ENCODE data around the gene CETP. TPM values are rescaled to one million over a fixed set of nuclear protein-coding genes. Genes with fewer than 3 reads are reported as not detected.
"Not testable (repeated sequence)": the region's sequence is repeated elsewhere in the genome, so short reads cannot be mapped to it uniquely, and the experiment has no call there.

Gene CETP
- total and polyA plus RNA-seq, 5 donors from 2014 or later = 0.27 TPM; not detected in 4

DNA sequence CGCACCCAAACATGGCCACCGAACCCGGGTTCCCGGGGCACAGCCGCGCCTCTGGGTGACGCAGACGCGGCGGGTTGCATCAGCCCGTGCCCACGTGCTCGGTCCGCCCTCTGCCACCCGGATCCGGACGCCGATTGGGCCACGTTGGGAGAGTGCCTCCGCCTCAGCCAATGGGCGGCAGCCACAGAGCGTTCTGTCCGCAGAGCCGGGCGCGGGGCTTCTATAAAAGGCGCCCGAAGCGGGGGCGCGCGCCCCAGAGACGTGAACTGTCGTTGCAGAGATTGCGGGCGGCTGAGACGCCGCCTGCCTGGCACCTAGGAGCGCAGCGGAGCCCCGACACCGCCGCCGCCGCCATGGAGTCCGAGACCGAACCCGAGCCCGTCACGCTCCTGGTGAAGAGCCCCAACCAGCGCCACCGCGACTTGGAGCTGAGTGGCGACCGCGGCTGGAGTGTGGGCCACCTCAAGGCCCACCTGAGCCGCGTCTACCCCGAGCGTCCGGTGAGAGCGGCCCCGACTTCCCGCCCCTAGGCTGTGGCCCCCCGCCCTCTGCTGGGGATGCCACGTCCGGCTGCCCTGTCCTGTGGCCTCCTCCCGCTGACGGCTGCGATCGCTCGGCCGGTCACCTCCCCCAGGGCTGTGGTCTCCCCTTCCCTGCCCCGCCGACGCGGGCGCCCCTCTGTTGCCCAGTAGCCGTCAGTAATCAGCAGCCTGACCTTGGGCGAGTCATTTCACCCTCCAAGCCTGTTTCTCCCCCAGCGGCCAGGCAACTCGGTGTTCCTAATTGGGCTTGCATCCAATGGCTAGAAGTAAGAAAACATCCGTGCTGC lies 29.6 kb upstream of the CETP start, which contains the start of gene HERPUD1:
Gene HERPUD1 (plus strand): TSS at position 251 of the 829 bp plus-strand sequence. CDS start 103 bp downstream, at position 354.
- Histone ChIP-seq H3K27ac (ENCODE audit: insufficient read depth, low read length, poor library complexity, severe bottlenecking) (peak within 1 kb of the TSS; percentile 89), H3K27me3 (ENCODE audit: control insufficient read depth, insufficient read depth, low read length) (no peaks in the 10 kb centered on the region), H3K9me3 (ENCODE audit: control insufficient read depth in 2 of 2, low read length in 2 of 2) (no peaks in the 10 kb centered on the region), H3K4me1 (ENCODE audit: control insufficient read depth, insufficient read depth, low read length, poor library complexity, severe bottlenecking) (peaks cover 44% of the 10 kb centered on the region), H3K4me3 (ENCODE audit: low read depth, low read length) (peak within 1 kb of the TSS; percentile 99), H3K36me3 (ENCODE audit: control insufficient read depth, insufficient read depth, low read length) (peaks cover 23% of the 10 kb centered on the region)
- H3K4me3 Mint-ChIP-seq = peak within 1 kb of the TSS; percentile 94 to 99 (median 99)
- H3K36me3 Mint-ChIP-seq = peaks cover 22% of the 10 kb centered on the region
- peaks cover 5% of the 10 kb centered on the region for H3K27me3 Mint-ChIP-seq
- H3K27ac Mint-ChIP-seq = peak within 1 kb of the TSS; percentile 95 to 98 (median 98)
- no peaks in the 10 kb centered on the region for H3K9me3 Mint-ChIP-seq
- DNase-seq (peak; percentile 99), ATAC-seq (ENCODE audit: low read depth in 2 of 2) (peak; percentile 97 to 98)
- peaks cover 21 to 46% (median 30%) of the 10 kb centered on the region in 4 donors for H3K4me1 Mint-ChIP-seq

DNA sequence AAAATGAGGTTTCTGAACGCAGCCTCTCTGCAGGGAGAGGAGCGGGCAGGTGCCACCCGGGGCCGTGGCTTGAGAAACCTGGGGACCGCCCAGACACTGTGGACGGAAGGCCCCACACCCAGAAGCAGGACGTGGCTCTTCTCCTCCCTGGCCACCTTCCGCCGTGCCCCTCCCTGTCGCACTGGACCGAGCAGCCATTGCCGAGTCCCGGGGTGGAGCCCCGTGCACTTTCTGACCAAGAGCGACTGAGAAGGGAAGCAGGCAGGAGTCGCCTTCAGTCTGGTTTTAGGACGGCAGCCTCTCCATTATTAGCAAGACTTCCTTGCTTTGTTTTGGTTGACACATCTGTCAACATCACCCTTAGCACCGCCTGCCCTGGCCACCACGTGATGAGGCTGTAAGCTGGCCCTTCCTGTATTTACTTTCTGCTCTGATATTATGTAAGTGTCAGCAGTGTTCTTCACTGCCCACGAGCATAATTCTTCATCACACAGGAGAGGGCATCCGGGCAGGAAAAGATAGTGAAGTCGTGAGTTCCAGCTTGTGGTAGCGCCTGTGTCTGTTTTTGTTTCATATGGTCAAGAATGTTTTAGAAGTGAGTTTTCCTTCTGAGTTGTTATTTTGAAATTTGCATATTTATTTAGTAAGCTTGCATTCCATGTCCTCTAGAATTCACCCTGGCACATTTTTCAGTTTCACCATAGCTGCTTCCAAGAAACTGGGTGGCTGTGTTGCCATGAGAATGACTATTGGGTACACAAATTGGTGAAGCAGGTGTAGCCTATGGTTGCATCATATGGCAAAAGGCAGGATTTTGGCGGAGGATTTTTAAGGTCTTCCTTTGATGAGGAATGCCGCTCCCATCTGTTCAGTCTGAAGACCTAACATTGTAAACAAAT lies 28.8 kb upstream of the CETP start:
- H3K4me3 ChIP-seq (ENCODE audit: low read depth, low read length) = peak overlapping the region; percentile 99
- peaks cover 5% of the 10 kb centered on the region for H3K27me3 Mint-ChIP-seq
- peaks cover 51% of the 10 kb centered on the region for H3K4me1 ChIP-seq (ENCODE audit: control insufficient read depth, insufficient read depth, low read length, poor library complexity, severe bottlenecking)
- H3K9me3 ChIP-seq (ENCODE audit: control insufficient read depth in 2 of 2, low read length in 2 of 2) = no peaks in the 10 kb centered on the region
- H3K36me3 Mint-ChIP-seq = peaks cover 29% of the 10 kb centered on the region
- peak; percentile 28 to 58 (median 31) for DNase-seq
- peak overlapping the region; percentile 89 for H3K27ac ChIP-seq (ENCODE audit: insufficient read depth, low read length, poor library complexity, severe bottlenecking)
- H3K9me3 Mint-ChIP-seq = no peaks in the 10 kb centered on the region
- peaks cover 32% of the 10 kb centered on the region for H3K36me3 ChIP-seq (ENCODE audit: control insufficient read depth, insufficient read depth, low read length)
- no peaks in the 10 kb centered on the region for H3K27me3 ChIP-seq (ENCODE audit: control insufficient read depth, insufficient read depth, low read length)
- ATAC-seq (ENCODE audit: low read depth in 2 of 2) = no peak
- H3K27ac Mint-ChIP-seq = peak overlapping the region; percentile 95 to 98 (median 98)
- H3K4me3 Mint-ChIP-seq = peak overlapping the region; percentile 94 to 99 (median 99)
- H3K4me1 Mint-ChIP-seq = peaks cover 25 to 52% (median 37%) of the 10 kb centered on the region in 4 donors

DNA sequence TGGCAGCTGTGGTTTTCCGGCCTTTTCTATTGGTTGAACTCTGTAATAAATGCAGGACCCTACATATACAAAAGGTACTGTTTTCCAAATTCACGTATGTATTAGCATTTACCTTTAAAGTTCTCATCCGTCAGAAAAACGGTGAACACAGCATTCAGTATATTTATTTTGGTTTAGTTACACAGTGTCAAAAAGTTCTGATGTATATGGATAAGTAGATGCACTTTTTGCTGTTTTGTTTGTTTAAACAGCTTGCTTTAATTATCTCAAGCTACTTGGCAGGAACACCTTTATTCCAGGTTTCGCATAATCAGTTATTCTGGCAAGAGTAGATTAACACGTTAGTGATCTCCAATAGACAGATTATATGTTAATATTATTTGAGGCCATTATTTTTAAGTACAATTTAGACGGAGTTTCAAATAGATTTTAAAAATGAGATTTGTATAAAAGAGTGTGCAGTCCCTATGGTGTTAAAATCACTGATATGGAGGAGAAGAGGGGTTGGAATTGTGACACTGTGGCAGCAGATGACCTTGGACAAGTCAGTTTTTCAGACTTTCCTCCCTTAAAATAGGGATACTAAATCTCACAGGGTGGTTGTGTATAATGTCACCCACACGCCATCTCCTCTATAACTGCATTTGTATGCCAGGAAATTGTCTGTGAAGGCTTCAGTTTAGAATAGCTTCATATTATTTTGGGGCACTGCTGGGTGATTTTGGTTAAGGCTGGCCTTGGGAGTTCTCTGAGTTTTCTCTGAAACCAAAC lies 27.7 kb upstream of the CETP start:
- ATAC-seq (ENCODE audit: low read depth in 2 of 2) (no peak), DNase-seq (peak in 1 of 3 donors; percentile 26)
- Mint-ChIP-seq H3K36me3 (peaks cover 38% of the 10 kb centered on the region), H3K4me3 (peak overlapping the region; percentile 94 to 99 (median 99)), H3K9me3 (no peaks in the 10 kb centered on the region), H3K27ac (peak overlapping the region; percentile 91 to 98 (median 95)), H3K4me1 (peaks cover 30 to 63% (median 47%) of the 10 kb centered on the region in 4 donors), H3K27me3 (peaks cover 5% of the 10 kb centered on the region)
- peaks cover 40% of the 10 kb centered on the region for H3K36me3 ChIP-seq (ENCODE audit: control insufficient read depth, insufficient read depth, low read length)
- H3K27me3 ChIP-seq (ENCODE audit: control insufficient read depth, insufficient read depth, low read length) = no peaks in the 10 kb centered on the region
- peak overlapping the region; percentile 99 for H3K4me3 ChIP-seq (ENCODE audit: low read depth, low read length)
- H3K9me3 ChIP-seq (ENCODE audit: control insufficient read depth in 2 of 2, low read length in 2 of 2) = no peaks in the 10 kb centered on the region
- peak overlapping the region; percentile 89 for H3K27ac ChIP-seq (ENCODE audit: insufficient read depth, low read length, poor library complexity, severe bottlenecking)
- peaks cover 62% of the 10 kb centered on the region for H3K4me1 ChIP-seq (ENCODE audit: control insufficient read depth, insufficient read depth, low read length, poor library complexity, severe bottlenecking)

DNA sequence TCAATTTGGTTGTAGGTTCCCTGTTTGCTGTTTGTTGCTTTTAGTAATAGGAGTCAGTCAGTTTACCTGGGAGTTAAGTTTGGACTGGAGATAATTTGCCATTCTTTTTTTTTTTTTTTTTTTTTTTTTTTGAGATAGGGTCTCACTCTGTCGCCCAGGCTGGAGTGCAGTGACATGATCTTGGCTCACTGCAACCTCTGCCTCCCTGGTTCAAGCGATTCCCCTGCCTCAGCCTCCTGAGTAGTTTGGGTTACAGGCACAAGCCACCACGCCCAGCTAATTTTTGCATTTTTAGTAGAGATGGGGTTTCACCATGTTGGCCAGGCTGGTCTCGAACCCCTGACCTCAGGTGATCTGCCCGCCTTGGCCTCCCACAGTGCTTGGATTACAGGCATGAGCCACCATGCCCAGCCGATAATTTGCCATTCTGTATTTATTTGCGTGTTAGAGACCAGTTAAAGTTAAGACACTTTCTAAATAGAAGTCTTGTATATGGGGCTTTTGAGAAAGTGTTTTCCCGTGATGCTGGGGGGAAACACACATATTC lies 27.1 kb upstream of the CETP start:
- H3K9me3 Mint-ChIP-seq; H3K27me3 Mint-ChIP-seq; ATAC-seq (ENCODE audit: low read depth in 2 of 2); H3K9me3 ChIP-seq (ENCODE audit: control insufficient read depth in 2 of 2, low read length in 2 of 2); DNase-seq; H3K27me3 ChIP-seq (ENCODE audit: control insufficient read depth, insufficient read depth, low read length): not testable (repeated sequence)
- Histone ChIP-seq H3K36me3 (ENCODE audit: control insufficient read depth, insufficient read depth, low read length) (peaks cover 46% of the 10 kb centered on the region), H3K27ac (ENCODE audit: insufficient read depth, low read length, poor library complexity, severe bottlenecking) (peak overlapping the region; percentile 89), H3K4me1 (ENCODE audit: control insufficient read depth, insufficient read depth, low read length, poor library complexity, severe bottlenecking) (peaks cover 68% of the 10 kb centered on the region), H3K4me3 (ENCODE audit: low read depth, low read length) (peak overlapping the region; percentile 99)
- Mint-ChIP-seq H3K27ac (peak overlapping the region; percentile 84 to 95 (median 91)), H3K4me1 (peaks cover 33 to 69% (median 54%) of the 10 kb centered on the region in 4 donors), H3K36me3 (peaks cover 45% of the 10 kb centered on the region), H3K4me3 (peak overlapping the region; percentile 94 to 99 (median 99))

DNA sequence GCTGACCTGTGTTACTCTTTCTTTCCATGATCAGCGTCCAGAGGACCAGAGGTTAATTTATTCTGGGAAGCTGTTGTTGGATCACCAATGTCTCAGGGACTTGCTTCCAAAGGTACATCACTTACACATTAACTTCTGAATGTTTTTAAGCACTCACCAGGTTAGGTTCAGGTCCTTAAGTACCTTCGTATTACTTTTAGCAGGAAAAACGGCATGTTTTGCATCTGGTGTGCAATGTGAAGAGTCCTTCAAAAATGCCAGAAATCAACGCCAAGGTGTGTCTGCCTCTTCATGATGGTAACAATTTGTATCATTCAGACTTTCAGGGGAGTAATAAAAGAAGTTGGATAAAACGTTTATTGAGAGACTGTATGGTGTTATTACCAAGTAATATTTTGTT lies 26.5 kb upstream of the CETP start:
- peak overlapping the region; percentile 99 for H3K4me3 ChIP-seq (ENCODE audit: low read depth, low read length)
- H3K27ac ChIP-seq (ENCODE audit: insufficient read depth, low read length, poor library complexity, severe bottlenecking) = peak overlapping the region; percentile 89
- Mint-ChIP-seq H3K27ac (peak overlapping the region; percentile 22 to 95 (median 84)), H3K27me3 (peaks cover 5% of the 10 kb centered on the region), H3K4me1 (peaks cover 33 to 74% (median 57%) of the 10 kb centered on the region in 4 donors), H3K9me3 (no peaks in the 10 kb centered on the region), H3K36me3 (peaks cover 50% of the 10 kb centered on the region), H3K4me3 (peak overlapping the region; percentile 94 to 99 (median 99))
- ATAC-seq (ENCODE audit: low read depth in 2 of 2) (no peak), DNase-seq (no peak)
- H3K27me3 ChIP-seq (ENCODE audit: control insufficient read depth, insufficient read depth, low read length) = no peaks in the 10 kb centered on the region
- no peaks in the 10 kb centered on the region for H3K9me3 ChIP-seq (ENCODE audit: control insufficient read depth in 2 of 2, low read length in 2 of 2)
- H3K36me3 ChIP-seq (ENCODE audit: control insufficient read depth, insufficient read depth, low read length) = peaks cover 51% of the 10 kb centered on the region
- H3K4me1 ChIP-seq (ENCODE audit: control insufficient read depth, insufficient read depth, low read length, poor library complexity, severe bottlenecking) = peaks cover 73% of the 10 kb centered on the region

DNA sequence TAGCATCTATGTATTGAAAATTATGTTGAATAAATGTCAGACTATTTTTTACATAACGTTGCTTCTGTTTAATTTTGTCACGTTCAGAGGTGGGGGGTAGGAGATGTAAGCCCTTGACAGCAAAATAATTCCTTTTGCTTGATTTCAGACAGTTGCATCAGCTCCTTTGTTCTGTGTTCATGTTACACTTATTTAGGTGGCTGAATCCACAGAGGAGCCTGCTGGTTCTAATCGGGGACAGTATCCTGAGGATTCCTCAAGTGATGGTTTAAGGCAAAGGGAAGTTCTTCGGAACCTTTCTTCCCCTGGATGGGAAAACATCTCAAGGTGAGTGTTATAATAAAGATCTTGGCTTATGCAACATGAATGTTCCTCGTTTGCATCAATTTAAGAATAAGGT lies 25.3 kb upstream of the CETP start:
- H3K27me3 Mint-ChIP-seq = peaks cover 5% of the 10 kb centered on the region
- DNase-seq (no peak), ATAC-seq (ENCODE audit: low read depth in 2 of 2) (no peak)
- peak overlapping the region in 2 of 3 donors; percentile 34 to 40 for H3K27ac Mint-ChIP-seq
- H3K36me3 Mint-ChIP-seq = peaks cover 53% of the 10 kb centered on the region
- Histone ChIP-seq H3K9me3 (ENCODE audit: control insufficient read depth in 2 of 2, low read length in 2 of 2) (no peaks in the 10 kb centered on the region), H3K36me3 (ENCODE audit: control insufficient read depth, insufficient read depth, low read length) (peaks cover 64% of the 10 kb centered on the region), H3K27ac (ENCODE audit: insufficient read depth, low read length, poor library complexity, severe bottlenecking) (peak overlapping the region; percentile 85), H3K4me1 (ENCODE audit: control insufficient read depth, insufficient read depth, low read length, poor library complexity, severe bottlenecking) (peaks cover 71% of the 10 kb centered on the region), H3K4me3 (ENCODE audit: low read depth, low read length) (peak overlapping the region; percentile 99), H3K27me3 (ENCODE audit: control insufficient read depth, insufficient read depth, low read length) (no peaks in the 10 kb centered on the region)
- H3K4me1 Mint-ChIP-seq = peaks cover 33 to 68% (median 57%) of the 10 kb centered on the region in 4 donors
- no peaks in the 10 kb centered on the region for H3K9me3 Mint-ChIP-seq
- H3K4me3 Mint-ChIP-seq = peak overlapping the region in 3 of 4 donors; percentile 94 to 99 (median 99)
